Mesenchymal stem cell (in vitro differentiated cells and primary cell): ENCODE measurements around the gene TMCC3.

Experiments used
- DNase-seq: peaks from one replicate; pipeline ENCODE4 v3.0.0-alpha.2; 2013
- H2AFZ ChIP-seq: one replicate; pipeline ENCODE4 v1.6.1; 2013; ENCODE audit warnings: low read depth, mild to moderate bottlenecking, control low read depth, inconsistent platforms, low read length, moderate library complexity
- H2AK5ac ChIP-seq: 2 replicates; pipeline ENCODE4 v1.6.1; 2013; ENCODE audit warnings: low read length, moderate library complexity, mild to moderate bottlenecking, inconsistent platforms; ENCODE audit not compliant: severe bottlenecking
- H2BK120ac ChIP-seq: one replicate; pipeline ENCODE4 v1.6.1; 2013; ENCODE audit warnings: low read depth, mild to moderate bottlenecking, inconsistent platforms, low read length, moderate library complexity
- H2BK12ac ChIP-seq, 2 experiments: one replicate each; pipeline ENCODE4 v1.6.1; 2013; ENCODE audit warnings: inconsistent platforms in 2 of 2, low read length in 2 of 2, mild to moderate bottlenecking in 2 of 2, moderate library complexity in 2 of 2, control low read depth in 1 of 2
- H2BK15ac ChIP-seq: one replicate; pipeline ENCODE4 v1.6.1; 2013; ENCODE audit warnings: mild to moderate bottlenecking, low read depth, inconsistent platforms; ENCODE audit not compliant: poor library complexity, severe bottlenecking
- H2BK5ac ChIP-seq: 2 replicates; pipeline ENCODE4 v1.6.1; 2013; ENCODE audit warnings: low read depth, mild to moderate bottlenecking, low read length, control low read depth, inconsistent platforms; ENCODE audit not compliant: poor library complexity, severe bottlenecking
- H3K14ac ChIP-seq, 2 experiments: one replicate each; pipeline ENCODE4 v1.6.1; 2013; ENCODE audit warnings: inconsistent platforms in 2 of 2, low read length in 2 of 2, control low read depth in 1 of 2, mild to moderate bottlenecking in 1 of 2, moderate library complexity in 1 of 2
- H3K18ac ChIP-seq, 2 experiments: one replicate each; pipeline ENCODE4 v1.6.1; 2013; ENCODE audit warnings: inconsistent platforms in 2 of 2, low read length in 2 of 2, control low read depth in 1 of 2, low read depth in 1 of 2, mild to moderate bottlenecking in 1 of 2
- H3K23ac ChIP-seq, 2 experiments: one replicate each; pipeline ENCODE4 v1.6.1; 2013; ENCODE audit warnings: inconsistent platforms in 2 of 2, low read length in 2 of 2, mild to moderate bottlenecking in 2 of 2, moderate library complexity in 2 of 2, control low read depth in 1 of 2
- H3K27ac ChIP-seq: 2 replicates; pipeline ENCODE4 v1.5.1; 2013; ENCODE audit warnings: mild to moderate bottlenecking, moderate library complexity, low read length, control low read depth, inconsistent platforms; ENCODE audit not compliant: poor library complexity, severe bottlenecking
- H3K27me3 ChIP-seq, 2 experiments: 2 replicates each; pipeline versions ENCODE4 v1.6.1 to v1.7.0; 2013; ENCODE audit warnings: low read length in 2 of 2, mild to moderate bottlenecking in 2 of 2, moderate library complexity in 2 of 2, control low read depth in 1 of 2, inconsistent platforms in 1 of 2; ENCODE audit not compliant: control insufficient read depth in 1 of 2, insufficient read depth in 1 of 2
- H3K36me3 ChIP-seq, 2 experiments: 2 replicates each; pipeline versions ENCODE4 v1.6.1 to v1.7.0; 2013; ENCODE audit warnings: low read length in 2 of 2, control low read depth in 1 of 2, inconsistent platforms in 1 of 2, low read depth in 1 of 2, mild to moderate bottlenecking in 1 of 2; ENCODE audit not compliant: insufficient read depth in 2 of 2, control insufficient read depth in 1 of 2
- H3K4ac ChIP-seq, 2 experiments: one replicate each; pipeline ENCODE4 v1.6.1; 2013; ENCODE audit warnings: inconsistent platforms in 2 of 2, low read length in 2 of 2, mild to moderate bottlenecking in 2 of 2, moderate library complexity in 2 of 2, control low read depth in 1 of 2, low read depth in 1 of 2
- H3K4me1 ChIP-seq: 2 replicates; pipeline ENCODE4 v1.6.1; 2013; ENCODE audit warnings: low read depth, low read length, control low read depth; ENCODE audit not compliant: control insufficient read depth, insufficient read depth
- H3K4me2 ChIP-seq: 2 replicates; pipeline ENCODE4 v1.6.1; 2013; ENCODE audit warnings: low read length, mild to moderate bottlenecking, inconsistent platforms; ENCODE audit not compliant: poor library complexity, severe bottlenecking
- H3K4me3 ChIP-seq, 2 experiments: 2 replicates each; pipeline versions ENCODE4 v1.5.1 to v1.7.0; 2013; ENCODE audit warnings: low read length in 2 of 2, mild to moderate bottlenecking in 2 of 2, control low read depth in 1 of 2, low read depth in 1 of 2; ENCODE audit not compliant: insufficient read depth in 1 of 2
- H3K79me1 ChIP-seq: replicated peaks from 2 replicates; pipeline ENCODE4 v1.6.1; 2013; ENCODE audit warnings: mild to moderate bottlenecking, control low read depth, low read length, inconsistent platforms; ENCODE audit not compliant: poor library complexity, severe bottlenecking
- H3K9ac ChIP-seq: 2 replicates; pipeline ENCODE4 v1.7.0; 2013; ENCODE audit warnings: mild to moderate bottlenecking, low read length, moderate library complexity
- H3K9me3 ChIP-seq: 2 replicates; pipeline ENCODE4 v1.7.0; 2013; ENCODE audit warnings: mild to moderate bottlenecking, low read length; ENCODE audit not compliant: control insufficient read depth
- H4K8ac ChIP-seq: one replicate; pipeline ENCODE4 v1.6.1; 2013; ENCODE audit warnings: inconsistent platforms, mild to moderate bottlenecking, low read length, moderate library complexity
- H4K91ac ChIP-seq: one replicate; pipeline ENCODE4 v1.6.1; 2013; ENCODE audit warnings: mild to moderate bottlenecking, low read length, inconsistent platforms
- WGBS: methylation state at CpG from one replicate; pipeline ENCODE4 v1.1.7; 2013; ENCODE audit warnings: mixed read lengths; 5-methylcytosine and 5-hydroxymethylcytosine counted together

The TMCC3 gene

GRCh38 chr12:94679554-94680195 is 29.3 kb upstream of the TMCC3 start:
- peaks cover 1% of the 10 kb centered on the region for H3K4me1 ChIP-seq
- no peak overlapping the region for H3K18ac ChIP-seq
- H3K4me3 ChIP-seq = no peak overlapping the region
- H2BK120ac ChIP-seq = no peak overlapping the region
- no peak overlapping the region for H4K91ac ChIP-seq
- no peak overlapping the region for H3K4ac ChIP-seq
- no peaks in the 10 kb centered on the region for H3K27me3 ChIP-seq
- H2BK12ac ChIP-seq = no peak overlapping the region
- H4K8ac ChIP-seq = no peak overlapping the region
- H3K36me3 ChIP-seq = no peaks in the 10 kb centered on the region
- no peak overlapping the region for H2AFZ ChIP-seq
- no peaks in the 10 kb centered on the region for H3K9me3 ChIP-seq
- no peak overlapping the region for H3K14ac ChIP-seq
- H2AK5ac ChIP-seq = no peak overlapping the region
- no peak overlapping the region for H3K9ac ChIP-seq
- no peak overlapping the region for H3K27ac ChIP-seq
- H2BK15ac ChIP-seq = no peak overlapping the region
- no peak for DNase-seq
- H3K23ac ChIP-seq = no peak overlapping the region
- no peak overlapping the region for H3K4me2 ChIP-seq
- no peaks in the 10 kb centered on the region for H3K79me1 ChIP-seq
- H2BK5ac ChIP-seq = no peak overlapping the region
- WGBS = 85% methylated on average over 2 of the region's 4 CpGs

GRCh38 chr12:94678849-94679248 is 28.5 kb upstream of the TMCC3 start:
- no peak overlapping the region for H2BK5ac ChIP-seq
- H3K4me2 ChIP-seq = no peak overlapping the region
- no peak overlapping the region for H3K27ac ChIP-seq
- H3K4ac ChIP-seq = no peak overlapping the region
- no peak for DNase-seq
- H2BK120ac ChIP-seq = no peak overlapping the region
- H2AK5ac ChIP-seq = no peak overlapping the region
- no peak overlapping the region for H3K14ac ChIP-seq
- peaks cover 1% of the 10 kb centered on the region for H3K4me1 ChIP-seq
- H3K4me3 ChIP-seq = no peak overlapping the region
- no peak overlapping the region for H4K8ac ChIP-seq
- H3K23ac ChIP-seq = no peak overlapping the region
- H4K91ac ChIP-seq = no peak overlapping the region
- H3K27me3 ChIP-seq = no peaks in the 10 kb centered on the region
- no peaks in the 10 kb centered on the region for H3K9me3 ChIP-seq
- no peak overlapping the region for H2BK15ac ChIP-seq
- no peaks in the 10 kb centered on the region for H3K36me3 ChIP-seq
- H2BK12ac ChIP-seq = no peak overlapping the region
- no peak overlapping the region for H3K9ac ChIP-seq
- H3K79me1 ChIP-seq = no peaks in the 10 kb centered on the region
- 78% methylated on average over 6 of the region's 6 CpGs for WGBS
- H2AFZ ChIP-seq = no peak overlapping the region
- no peak overlapping the region for H3K18ac ChIP-seq

- no peaks in the 10 kb centered on the region for H3K79me1 ChIP-seq
- H3K36me3 ChIP-seq = no peaks in the 10 kb centered on the region
- no peak overlapping the region for H3K4me3 ChIP-seq
- no peak overlapping the region for H3K27ac ChIP-seq
- no peak for DNase-seq
- no peak overlapping the region for H2BK5ac ChIP-seq
- H3K14ac ChIP-seq = no peak overlapping the region
- H3K23ac ChIP-seq = no peak overlapping the region
- H4K8ac ChIP-seq = no peak overlapping the region
- H2AFZ ChIP-seq = no peak overlapping the region
- no peak overlapping the region for H3K4ac ChIP-seq
- no peaks in the 10 kb centered on the region for H3K27me3 ChIP-seq
- H3K9me3 ChIP-seq = no peaks in the 10 kb centered on the region
- no peak overlapping the region for H3K9ac ChIP-seq
- no peak overlapping the region for H4K91ac ChIP-seq
- peaks cover 1% of the 10 kb centered on the region for H3K4me1 ChIP-seq
- H2BK15ac ChIP-seq = no peak overlapping the region
- no peak overlapping the region for H3K4me2 ChIP-seq
- no peak overlapping the region for H2AK5ac ChIP-seq
- no peak overlapping the region for H2BK120ac ChIP-seq
- H3K18ac ChIP-seq = no peak overlapping the region
- WGBS = 92% methylated on average over 6 of the region's 9 CpGs
- no peak overlapping the region for H2BK12ac ChIP-seq
Observed at GRCh38 chr12:94678379-94678778, 28.0 kb upstream of the TMCC3 start.

- Histone ChIP-seq H3K4me2 (no peak overlapping the region), H2BK12ac (no peak overlapping the region), H4K8ac (no peak overlapping the region), H2BK15ac (no peak overlapping the region), H4K91ac (no peak overlapping the region), H3K4me1 (peaks cover 1% of the 10 kb centered on the region), H3K36me3 (no peaks in the 10 kb centered on the region), H3K27me3 (no peaks in the 10 kb centered on the region), H3K4ac (no peak overlapping the region), H2BK5ac (no peak overlapping the region), H3K23ac (no peak overlapping the region), H3K4me3 (no peak overlapping the region), H3K79me1 (no peaks in the 10 kb centered on the region), H2BK120ac (no peak overlapping the region), H2AFZ (no peak overlapping the region), H3K9me3 (no peaks in the 10 kb centered on the region), H3K14ac (no peak overlapping the region), H3K18ac (no peak overlapping the region), H2AK5ac (no peak overlapping the region), H3K9ac (no peak overlapping the region), H3K27ac (no peak overlapping the region)
- no peak for DNase-seq
- WGBS = no CpG with 5 or more reads among the region's 1 CpG
Observed at GRCh38 chr12:94677778-94678177, 27.4 kb upstream of the TMCC3 start.
